ENCODE data around the gene FAM114A2.

GRCh38 chr5:154071799-154072413 is 33.2 kb upstream of the FAM114A2 start:
- TF ChIP-seq CTCF (IDR thresholded peaks at IDR 0.05) (no peak), POLR2A (IDR thresholded peaks at IDR 0.05) (no peak)
